ENCODE measurements around the gene NUP153. TPM values are rescaled to one million over a fixed set of nuclear protein-coding genes. Genes with fewer than 3 reads are reported as not detected.
A peak's percentile ranks its signal among the peaks of the same experiment; 100 is the strongest.
"Not testable (repeated sequence)": the region's sequence is repeated elsewhere in the genome, so short reads cannot be mapped to it uniquely, and the experiment has no call there.

Gene NUP153
- total and polyA plus RNA-seq, 7 donors: 6.6 to 31.4 (median 30.0) TPM

- H3K4me3 ChIP-seq: peak overlapping the region in 1 of 4 donors; percentile 15
- no peak for TF ChIP-seq EP300 (IDR thresholded peaks at IDR 0.05)
- peak in 3 of 4 donors; percentile 7 to 28 (median 18) for TF ChIP-seq POLR2AphosphoS5 (IDR thresholded peaks at IDR 0.05)
- no peaks in the 10 kb centered on the region for H3K9me3 ChIP-seq
- WGBS, 2 donors: 11 to 29% methylated on average over 5 of the region's 5 CpGs
- intact Hi-C loops (cut with DNase I): loop anchor here (1.0 to 10.0 kb wide), 6 partner anchors 115 to 569 kb away; partner anchors contain the start of genes CAP2, NHLRC1 and RBM24
- peak overlapping the region; percentile 74 to 92 (median 80) for H3K27ac ChIP-seq
- H3K27me3 ChIP-seq: no peaks in the 10 kb centered on the region
- DNase-seq: peak; percentile 65
- no peaks in the 10 kb centered on the region for H3K36me3 ChIP-seq
- peaks cover 0 to 18% (median 11%) of the 10 kb centered on the region in 4 donors for H3K4me1 ChIP-seq
These were observed 122.9 kb downstream of the NUP153 start for GRCh38 chr6:17583811-17584210.

GRCh38 chr6:17581282-17581681, 125.4 kb downstream of the NUP153 start:
- intact Hi-C loops (cut with DNase I): loop anchor here (5.0 to 10.0 kb wide), 3 partner anchors 189 to 566 kb away; partner anchors contain the start of genes CAP2 and NHLRC1
- 96% methylated on average over 7 of the region's 7 CpGs for WGBS, 2 donors
- not testable (repeated sequence) for DNase-seq, H3K4me3 ChIP-seq, H3K27me3 ChIP-seq, H3K36me3 ChIP-seq
- H3K4me1 ChIP-seq: peaks cover 0 to 18% (median 11%) of the 10 kb centered on the region in 4 donors
- H3K9me3 ChIP-seq: peaks cover 0 to 12% (median 6%) of the 10 kb centered on the region in 4 donors
- H3K27ac ChIP-seq: peak overlapping the region in 3 of 4 donors; percentile 84 to 92 (median 86)

- WGBS, 2 donors: 22 to 28% methylated on average over 53 of the region's 53 CpGs
- intact Hi-C loops (cut with DNase I): loop anchor here (5.0 to 10.0 kb wide), 3 partner anchors 188 to 566 kb away; partner anchors contain the start of genes CAP2 and NHLRC1
- DNase-seq: peak; percentile 75
- H3K4me3 ChIP-seq: peak overlapping the region; percentile 45 to 64 (median 57)
- no peaks in the 10 kb centered on the region for H3K36me3 ChIP-seq
- H3K27me3 ChIP-seq: no peaks in the 10 kb centered on the region
- TF ChIP-seq CTCF (IDR thresholded peaks at IDR 0.05): no peak
- peak in 3 of 4 donors; percentile 28 to 62 (median 59) for TF ChIP-seq POLR2AphosphoS5 (IDR thresholded peaks at IDR 0.05)
- no peak for TF ChIP-seq EP300 (IDR thresholded peaks at IDR 0.05)
- peaks cover 0 to 18% (median 11%) of the 10 kb centered on the region in 4 donors for H3K4me1 ChIP-seq
- peaks cover 0 to 12% (median 6%) of the 10 kb centered on the region in 4 donors for H3K9me3 ChIP-seq
- peak overlapping the region; percentile 83 to 92 (median 85) for H3K27ac ChIP-seq
These were observed 126.1 kb downstream of the NUP153 start for GRCh38 chr6:17580518-17581048.

GRCh38 chr6:17577059-17577458, 129.7 kb downstream of the NUP153 start:
- peaks cover 0 to 7% (median 5%) of the 10 kb centered on the region in 4 donors for H3K4me1 ChIP-seq
- no peak overlapping the region for H3K27ac ChIP-seq
- WGBS, 2 donors: 98 to 100% methylated on average over 1 of the region's 1 CpG
- H3K4me3 ChIP-seq: no peak overlapping the region
- no peaks in the 10 kb centered on the region for H3K27me3 ChIP-seq
- H3K9me3 ChIP-seq: peaks cover 0 to 12% (median 6%) of the 10 kb centered on the region in 4 donors
- intact Hi-C loops (cut with DNase I): no loop called here
- H3K36me3 ChIP-seq: no peaks in the 10 kb centered on the region
- TF ChIP-seq EP300 (IDR thresholded peaks at IDR 0.05) (no peak), CTCF (IDR thresholded peaks at IDR 0.05) (no peak), POLR2A (IDR thresholded peaks at IDR 0.05) (no peak)
- no peak for DNase-seq

- Histone ChIP-seq H3K36me3 (no peaks in the 10 kb centered on the region), H3K4me3 (no peak overlapping the region), H3K27ac (peak overlapping the region in 2 of 4 donors; percentile 50 to 57), H3K9me3 (peaks cover 0 to 12% (median 6%) of the 10 kb centered on the region in 4 donors), H3K27me3 (no peaks in the 10 kb centered on the region), H3K4me1 (peaks cover 0 to 7% (median 2%) of the 10 kb centered on the region in 4 donors)
- intact Hi-C loops (cut with DNase I): no loop called here
- TF ChIP-seq POLR2A (IDR thresholded peaks at IDR 0.05): no peak
- peak in 3 of 4 donors; percentile 39 to 48 (median 42) for TF ChIP-seq POLR2AphosphoS5 (IDR thresholded peaks at IDR 0.05)
- WGBS, 2 donors: 88 to 90% methylated on average over 8 of the region's 8 CpGs
- DNase-seq: no peak
These were observed 131.7 kb downstream of the NUP153 start for GRCh38 chr6:17574866-17575560.

- 79 to 88% methylated on average over 3 of the region's 3 CpGs for WGBS, 2 donors
- no peaks in the 10 kb centered on the region for H3K36me3 ChIP-seq
- H3K9me3 ChIP-seq: peaks cover 0 to 2% (median 0%) of the 10 kb centered on the region in 4 donors
- no peaks in the 10 kb centered on the region for H3K4me1 ChIP-seq
- H3K27me3 ChIP-seq: no peaks in the 10 kb centered on the region
- no peak for DNase-seq
- H3K27ac ChIP-seq: no peak overlapping the region
- TF ChIP-seq POLR2AphosphoS5 (IDR thresholded peaks at IDR 0.05) (no peak), EP300 (IDR thresholded peaks at IDR 0.05) (no peak), CTCF (IDR thresholded peaks at IDR 0.05) (no peak), POLR2A (IDR thresholded peaks at IDR 0.05) (no peak)
- intact Hi-C loops (cut with DNase I): no loop called here
- no peak overlapping the region for H3K4me3 ChIP-seq
These were observed 141.3 kb downstream of the NUP153 start for GRCh38 chr6:17565399-17565798.

Measured in sigmoid colon (tissue), 7 donors.